ENCODE data around the gene SLC27A5.
A peak's percentile ranks its signal among the peaks of the same experiment; 100 is the strongest.

- TF ChIP-seq, protein P1, sequence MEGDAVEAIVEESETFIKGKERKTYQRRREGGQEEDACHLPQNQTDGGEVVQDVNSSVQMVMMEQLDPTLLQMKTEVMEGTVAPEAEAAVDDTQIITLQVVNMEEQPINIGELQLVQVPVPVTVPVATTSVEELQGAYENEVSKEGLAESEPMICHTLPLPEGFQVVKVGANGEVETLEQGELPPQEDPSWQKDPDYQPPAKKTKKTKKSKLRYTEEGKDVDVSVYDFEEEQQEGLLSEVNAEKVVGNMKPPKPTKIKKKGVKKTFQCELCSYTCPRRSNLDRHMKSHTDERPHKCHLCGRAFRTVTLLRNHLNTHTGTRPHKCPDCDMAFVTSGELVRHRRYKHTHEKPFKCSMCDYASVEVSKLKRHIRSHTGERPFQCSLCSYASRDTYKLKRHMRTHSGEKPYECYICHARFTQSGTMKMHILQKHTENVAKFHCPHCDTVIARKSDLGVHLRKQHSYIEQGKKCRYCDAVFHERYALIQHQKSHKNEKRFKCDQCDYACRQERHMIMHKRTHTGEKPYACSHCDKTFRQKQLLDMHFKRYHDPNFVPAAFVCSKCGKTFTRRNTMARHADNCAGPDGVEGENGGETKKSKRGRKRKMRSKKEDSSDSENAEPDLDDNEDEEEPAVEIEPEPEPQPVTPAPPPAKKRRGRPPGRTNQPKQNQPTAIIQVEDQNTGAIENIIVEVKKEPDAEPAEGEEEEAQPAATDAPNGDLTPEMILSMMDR (IDR thresholded peaks at IDR 0.05): peak; percentile 83 to 88 (median 88)
- TF ChIP-seq POLR2A (IDR thresholded peaks at IDR 0.05) (no peak), POLR2AphosphoS5 (IDR thresholded peaks at IDR 0.05; ENCODE audit: insufficient read depth in 1 of 2, low read depth in 1 of 2) (peak; percentile 16 to 26)
Observed at GRCh38 chr19:58513694-58514563, 2.1 kb upstream of the SLC27A5 start.

Data from vagina (tissue), 2 donors.